CD8-positive, alpha-beta memory T cell (primary cell): ENCODE results near the gene GARS1. TPM values are rescaled to one million over a fixed set of nuclear protein-coding genes. Genes with fewer than 3 reads are reported as not detected.

ENCODE experiments used
- CTCF ChIA-PET: fragments of 350-600 bp; sonication (Branson Sonifier 250); formaldehyde crosslinking; loops from one replicate; lab custom pipeline; 2021; ENCODE audit warnings: antibody characterized with exemption; lab: Charles Lee
- POLR2A ChIA-PET: fragments of 350-600 bp; sonication (Branson Sonifier 250); formaldehyde crosslinking; loops from one replicate; lab custom pipeline; 2021; ENCODE audit warnings: antibody characterized with exemption; lab: Charles Lee
- DNase-seq, 5 donors: peaks; one replicate each; pipeline versions ENCODE4 v3.0.0 to v3.0.0-alpha.2; 2020 to 2022; ENCODE audit warnings: mixed read lengths in 1 of 5
- H3K27ac ChIP-seq: one replicate; pipeline ENCODE4 v1.7.0; 2013; ENCODE audit warnings: low read depth, mild to moderate bottlenecking, low read length, moderate library complexity
- H3K27me3 ChIP-seq: 2 replicates; pipeline ENCODE4 v1.7.0; 2013; ENCODE audit warnings: low read length, mild to moderate bottlenecking; ENCODE audit not compliant: insufficient read depth, poor library complexity, severe bottlenecking
- H3K36me3 ChIP-seq: 2 replicates; pipeline ENCODE4 v1.7.0; 2013; ENCODE audit warnings: mild to moderate bottlenecking, low read length, moderate library complexity; ENCODE audit not compliant: insufficient read depth
- H3K4me1 ChIP-seq: 2 replicates; pipeline ENCODE4 v1.7.0; 2013; ENCODE audit warnings: mild to moderate bottlenecking, low read length, moderate library complexity; ENCODE audit not compliant: insufficient read depth
- H3K4me3 ChIP-seq: 2 replicates; pipeline ENCODE4 v1.7.0; 2013; ENCODE audit warnings: mild to moderate bottlenecking, low read length
- H3K9me3 ChIP-seq: 2 replicates; pipeline ENCODE4 v1.7.0; 2013; ENCODE audit warnings: mild to moderate bottlenecking, low read length
- H3K27ac Mint-ChIP-seq, 8 donors: one replicate each; pipeline ENCODE4 v1.8.0; 2020 to 2021; ENCODE audit warnings: mixed read lengths in 8 of 8, mild to moderate bottlenecking in 6 of 8, inconsistent platforms in 3 of 8, moderate library complexity in 3 of 8
- H3K27me3 Mint-ChIP-seq, 2 donors: one replicate each; pipeline ENCODE4 v1.8.0; 2020 to 2021; ENCODE audit warnings: mixed read lengths in 2 of 2, mild to moderate bottlenecking in 1 of 2, moderate library complexity in 1 of 2
- H3K36me3 Mint-ChIP-seq, 3 donors: one replicate each; pipeline ENCODE4 v1.8.0; 2020 to 2021; ENCODE audit warnings: mixed read lengths in 3 of 3, inconsistent platforms in 1 of 3, mild to moderate bottlenecking in 1 of 3
- H3K4me1 Mint-ChIP-seq, 3 donors: one replicate each; pipeline ENCODE4 v1.8.0; 2020 to 2021; ENCODE audit warnings: mixed read lengths in 3 of 3, inconsistent platforms in 1 of 3, mild to moderate bottlenecking in 1 of 3
- H3K4me3 Mint-ChIP-seq, 7 donors: one replicate each; pipeline ENCODE4 v1.8.0; 2020 to 2021; ENCODE audit warnings: mixed read lengths in 7 of 7, mild to moderate bottlenecking in 6 of 7, moderate library complexity in 4 of 7, inconsistent platforms in 2 of 7
- H3K9me3 Mint-ChIP-seq, 5 donors: one replicate each; pipeline ENCODE4 v1.8.0; 2020 to 2022; ENCODE audit warnings: mixed read lengths in 5 of 5, mild to moderate bottlenecking in 3 of 5, moderate library complexity in 2 of 5, inconsistent platforms in 1 of 5
- polyA plus RNA-seq: library from polyadenylated mRNA; unstranded; fragments of 300-500 nt; fragmentation: Illumina TruSeq; gene quantifications from one replicate; pipeline ENCODE4 v1.2.3, GENCODE V29; 2021
- total RNA-seq, 2 experiments: library from RNA; stranded (reverse); gene quantifications; one replicate each; pipeline ENCODE4 v1.2.3, GENCODE V29; 2021

Gene GARS1
- total and polyA plus RNA-seq, 3 experiments from 2014 or later: 92.0 to 329 (median 311) TPM

DNA sequence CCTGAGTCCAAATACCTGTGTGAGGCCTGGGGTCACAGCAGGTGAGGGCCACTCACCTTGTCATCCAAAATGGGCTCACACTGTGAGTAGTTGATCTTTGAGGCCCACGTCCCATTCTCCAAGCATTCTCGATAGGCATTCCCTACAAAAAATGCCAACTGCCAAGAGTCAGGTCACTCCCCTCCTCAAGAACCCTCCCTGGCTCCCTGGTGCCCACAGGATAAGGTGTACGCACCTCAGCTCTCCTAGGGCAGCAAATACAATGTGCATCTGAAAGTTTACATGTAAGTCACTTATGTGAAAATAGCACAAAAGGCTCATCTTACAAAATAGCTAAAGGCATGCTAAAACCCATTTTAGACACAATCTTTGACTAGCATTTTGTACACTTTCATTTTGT, 72.5 kb downstream of the GARS1 start:
- H3K9me3 ChIP-seq: no peaks in the 10 kb centered on the region
- CTCF ChIA-PET: interaction anchor here (1.8 kb wide), 1 partner anchor 73 kb away, joined by 8 read pairs; no protein-coding TSS in a partner anchor
- no peaks in the 10 kb centered on the region for H3K27me3 ChIP-seq
- no peaks in the 10 kb centered on the region for H3K4me1 ChIP-seq
- Mint-ChIP-seq H3K9me3 (no peaks in the 10 kb centered on the region), H3K27ac (peak overlapping the region in 1 of 8 donors; percentile 43), H3K4me1 (no peaks in the 10 kb centered on the region), H3K4me3 (no peak overlapping the region), H3K27me3 (peaks cover 0 to under 1% of the 10 kb centered on the region in 2 donors), H3K36me3 (no peaks in the 10 kb centered on the region)
- DNase-seq: no peak
- POLR2A ChIA-PET: no interaction called here
- H3K27ac ChIP-seq: no peak overlapping the region
- H3K4me3 ChIP-seq: no peak overlapping the region
- H3K36me3 ChIP-seq: no peaks in the 10 kb centered on the region

DNA sequence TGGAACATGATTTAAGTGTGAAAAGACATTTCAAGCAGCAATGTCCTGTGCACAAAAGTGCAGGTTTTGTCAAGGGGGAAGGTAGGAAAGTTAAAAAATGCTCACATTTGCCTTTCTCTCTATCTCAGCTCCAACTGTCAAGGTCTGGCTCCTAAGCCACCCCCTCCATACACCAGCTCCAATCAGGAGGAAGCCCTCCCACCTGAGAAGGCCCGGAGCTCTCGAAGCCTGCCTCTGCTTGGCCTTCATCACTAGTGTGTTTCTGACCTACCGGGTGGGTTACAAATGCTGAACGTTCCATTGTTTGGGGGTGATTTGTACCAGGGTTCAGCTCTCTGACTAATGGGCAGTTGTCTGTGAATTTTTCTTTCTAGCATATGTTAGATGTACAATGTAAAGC, 73.4 kb downstream of the GARS1 start:
- ChIA-PET CTCF (interaction anchor here (1.8 kb wide), 1 partner anchor 72 kb away, joined by 8 read pairs; no protein-coding TSS in a partner anchor), POLR2A (no interaction called here)
- Histone ChIP-seq H3K4me1 (no peaks in the 10 kb centered on the region), H3K9me3 (no peaks in the 10 kb centered on the region), H3K27ac (no peak overlapping the region), H3K36me3 (no peaks in the 10 kb centered on the region), H3K27me3 (no peaks in the 10 kb centered on the region), H3K4me3 (no peak overlapping the region)
- Mint-ChIP-seq H3K4me3 (no peak overlapping the region), H3K4me1 (no peaks in the 10 kb centered on the region), H3K27me3 (no peaks in the 10 kb centered on the region), H3K36me3 (no peaks in the 10 kb centered on the region), H3K27ac (no peak overlapping the region), H3K9me3 (no peaks in the 10 kb centered on the region)
- DNase-seq: no peak

DNA sequence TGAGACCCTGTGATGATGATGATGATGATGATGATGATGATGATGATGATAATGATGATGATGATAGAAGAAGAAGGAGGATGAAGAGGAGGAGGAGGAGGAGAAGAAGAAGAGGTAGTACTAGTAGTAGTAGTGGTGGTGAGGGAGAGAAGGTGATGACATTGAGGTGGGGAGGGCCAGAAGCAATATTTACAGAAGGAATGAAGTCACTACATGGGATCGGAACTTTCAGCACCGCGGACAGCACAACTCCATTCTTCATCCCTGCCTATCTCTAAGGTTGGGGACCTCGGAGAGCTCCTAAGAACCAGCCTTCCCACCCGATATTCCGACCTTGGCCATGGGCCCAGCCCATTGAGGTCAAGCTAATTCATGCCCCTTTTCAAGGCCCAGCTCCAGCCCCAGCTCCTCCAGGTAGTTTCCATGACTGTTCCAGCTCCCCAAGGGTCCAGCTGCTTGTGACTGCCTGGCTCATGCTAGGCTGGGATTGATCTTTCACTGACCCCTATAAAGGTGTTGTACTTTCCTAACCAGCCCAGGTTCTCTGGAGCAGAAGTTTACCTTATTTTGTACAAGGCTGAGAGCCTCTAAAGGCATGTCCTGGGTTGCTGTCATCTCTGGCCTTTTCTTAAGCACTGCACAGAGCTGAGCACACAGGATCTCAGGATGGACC, 77.3 kb downstream of the GARS1 start:
- ChIA-PET CTCF (no interaction called here), POLR2A (no interaction called here)
- Mint-ChIP-seq H3K27ac (peak overlapping the region in 1 of 8 donors; percentile 77), H3K27me3 (peaks cover 6 to 15% of the 10 kb centered on the region in 2 donors), H3K9me3 (no peaks in the 10 kb centered on the region), H3K4me3 (no peak overlapping the region), H3K4me1 (no peaks in the 10 kb centered on the region), H3K36me3 (no peaks in the 10 kb centered on the region)
- Histone ChIP-seq H3K27ac (no peak overlapping the region), H3K4me3 (no peak overlapping the region), H3K9me3 (no peaks in the 10 kb centered on the region), H3K4me1 (no peaks in the 10 kb centered on the region), H3K27me3 (peaks cover 3% of the 10 kb centered on the region), H3K36me3 (no peaks in the 10 kb centered on the region)
- no peak for DNase-seq

DNA sequence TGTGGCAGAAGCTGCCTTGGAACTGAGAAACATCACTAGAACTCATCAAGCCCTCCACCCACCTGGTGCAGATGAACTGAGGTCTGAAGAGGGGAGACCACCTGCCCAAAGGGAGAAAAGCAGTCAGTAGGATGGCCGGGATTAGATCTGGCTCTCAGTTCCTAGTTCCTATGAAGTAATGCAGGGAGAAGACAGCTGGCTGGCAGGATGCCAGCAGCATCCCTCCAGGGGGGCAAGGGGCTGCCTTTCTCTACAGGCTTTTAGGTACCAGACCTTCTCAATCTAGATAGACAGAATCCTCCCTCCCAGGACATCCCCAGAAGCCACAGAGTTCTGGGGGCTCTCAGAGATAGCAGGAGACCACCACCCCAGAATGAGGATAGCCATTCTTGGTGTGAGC, 79.7 kb downstream of the GARS1 start:
- no peaks in the 10 kb centered on the region for H3K4me1 ChIP-seq
- H3K9me3 Mint-ChIP-seq: no peaks in the 10 kb centered on the region
- no peaks in the 10 kb centered on the region for H3K36me3 ChIP-seq
- CTCF ChIA-PET: no interaction called here
- H3K36me3 Mint-ChIP-seq: no peaks in the 10 kb centered on the region
- no peak overlapping the region for H3K27ac Mint-ChIP-seq
- no peak overlapping the region for H3K4me3 Mint-ChIP-seq
- DNase-seq: no peak
- H3K9me3 ChIP-seq: no peaks in the 10 kb centered on the region
- POLR2A ChIA-PET: no interaction called here
- no peak overlapping the region for H3K27ac ChIP-seq
- peaks cover 15% of the 10 kb centered on the region for H3K27me3 ChIP-seq
- peaks cover 13 to 33% of the 10 kb centered on the region in 2 donors for H3K27me3 Mint-ChIP-seq
- H3K4me1 Mint-ChIP-seq: no peaks in the 10 kb centered on the region
- H3K4me3 ChIP-seq: no peak overlapping the region

DNA sequence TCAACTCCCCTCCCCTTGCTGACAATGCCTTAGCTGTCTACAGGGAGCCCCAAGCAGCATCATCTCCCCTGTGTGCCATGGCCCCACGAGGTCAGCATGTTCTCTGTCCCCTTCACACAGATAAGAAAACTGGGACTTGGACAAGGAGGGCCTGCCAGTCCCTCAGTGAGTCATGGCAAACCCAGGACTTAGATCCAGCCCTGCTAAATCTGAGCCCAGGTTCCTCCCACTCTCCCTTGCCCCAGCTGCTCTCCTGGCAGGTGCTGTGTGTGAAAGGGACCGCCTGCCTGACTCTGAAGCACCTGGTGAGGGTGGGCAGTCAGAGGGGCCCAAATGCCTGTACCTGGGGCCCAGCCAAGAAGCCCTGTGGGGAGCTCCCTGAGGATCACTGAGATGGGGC, 80.2 kb downstream of the GARS1 start:
- Histone ChIP-seq H3K27me3 (peaks cover 20% of the 10 kb centered on the region), H3K36me3 (no peaks in the 10 kb centered on the region), H3K4me1 (no peaks in the 10 kb centered on the region), H3K4me3 (no peak overlapping the region), H3K27ac (no peak overlapping the region), H3K9me3 (no peaks in the 10 kb centered on the region)
- no peaks in the 10 kb centered on the region for H3K36me3 Mint-ChIP-seq
- peak overlapping the region in 1 of 8 donors; percentile 19 for H3K27ac Mint-ChIP-seq
- no peaks in the 10 kb centered on the region for H3K4me1 Mint-ChIP-seq
- ChIA-PET POLR2A (no interaction called here), CTCF (no interaction called here)
- no peaks in the 10 kb centered on the region for H3K9me3 Mint-ChIP-seq
- peaks cover 13 to 36% of the 10 kb centered on the region in 2 donors for H3K27me3 Mint-ChIP-seq
- DNase-seq: no peak
- H3K4me3 Mint-ChIP-seq: no peak overlapping the region

DNA sequence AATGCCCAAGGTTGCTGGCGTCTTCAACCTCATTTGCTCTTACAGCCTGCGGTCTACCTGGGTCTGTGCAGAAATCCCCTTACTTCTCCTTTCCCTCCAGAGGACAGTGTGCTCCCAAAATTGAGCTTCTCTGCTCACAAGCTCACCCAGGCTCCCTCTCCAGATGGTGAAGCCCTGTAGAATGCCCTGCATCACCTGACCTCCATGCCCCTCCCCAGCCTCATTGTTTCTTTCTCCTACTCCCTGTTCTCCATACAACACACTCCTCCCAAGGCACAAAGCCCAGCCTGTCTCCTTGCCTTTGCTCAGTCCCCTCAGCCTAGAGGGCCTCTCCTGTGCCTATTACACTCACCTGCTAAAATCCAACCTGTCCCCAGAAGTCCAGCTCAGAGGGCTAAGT, 84.1 kb downstream of the GARS1 start:
- H3K4me3 Mint-ChIP-seq: no peak overlapping the region
- H3K9me3 Mint-ChIP-seq: no peaks in the 10 kb centered on the region
- H3K4me1 ChIP-seq: peaks cover 8% of the 10 kb centered on the region
- H3K36me3 Mint-ChIP-seq: no peaks in the 10 kb centered on the region
- no peak overlapping the region for H3K27ac ChIP-seq
- peaks cover 43 to 69% of the 10 kb centered on the region in 2 donors for H3K27me3 Mint-ChIP-seq
- H3K27ac Mint-ChIP-seq: no peak overlapping the region
- ChIA-PET POLR2A (no interaction called here), CTCF (interaction anchor here (2.6 kb wide), 1 partner anchor 61 kb away, joined by 9 read pairs; no protein-coding TSS in a partner anchor)
- peaks cover 9 to 13% (median 13%) of the 10 kb centered on the region in 3 donors for H3K4me1 Mint-ChIP-seq
- DNase-seq: no peak
- H3K27me3 ChIP-seq: peaks cover 37% of the 10 kb centered on the region
- no peak overlapping the region for H3K4me3 ChIP-seq
- no peaks in the 10 kb centered on the region for H3K36me3 ChIP-seq
- no peaks in the 10 kb centered on the region for H3K9me3 ChIP-seq

DNA sequence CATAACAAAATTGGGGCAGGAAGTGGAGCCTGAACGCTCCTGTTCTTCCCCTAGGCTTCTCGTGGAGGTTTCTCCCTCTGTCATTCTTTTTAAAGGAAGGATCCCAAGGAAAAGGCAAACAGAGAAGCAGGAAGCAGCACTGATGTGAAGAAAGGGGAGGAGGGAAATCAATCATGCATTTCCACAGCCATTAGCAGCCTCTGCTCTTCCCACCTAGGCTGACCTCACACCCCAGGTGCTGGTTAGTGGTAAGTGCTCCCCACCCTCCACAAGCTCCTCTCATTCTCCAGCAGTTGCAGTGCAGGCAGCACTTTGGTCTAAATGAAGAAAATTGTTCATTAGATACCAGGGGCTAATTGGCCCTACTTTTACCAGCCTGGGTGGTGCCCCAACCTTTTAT, 85.0 kb downstream of the GARS1 start:
- H3K36me3 Mint-ChIP-seq: no peaks in the 10 kb centered on the region
- Histone ChIP-seq H3K36me3 (no peaks in the 10 kb centered on the region), H3K27me3 (peaks cover 37% of the 10 kb centered on the region), H3K4me1 (peaks cover 8% of the 10 kb centered on the region), H3K27ac (no peak overlapping the region), H3K4me3 (no peak overlapping the region), H3K9me3 (no peaks in the 10 kb centered on the region)
- no peak overlapping the region for H3K27ac Mint-ChIP-seq
- DNase-seq: no peak
- peaks cover 42 to 78% of the 10 kb centered on the region in 2 donors for H3K27me3 Mint-ChIP-seq
- CTCF ChIA-PET: interaction anchor here (2.6 kb wide), 1 partner anchor 60 kb away, joined by 9 read pairs; no protein-coding TSS in a partner anchor
- peak overlapping the region in 1 of 7 donors; percentile 14 for H3K4me3 Mint-ChIP-seq
- H3K9me3 Mint-ChIP-seq: no peaks in the 10 kb centered on the region
- H3K4me1 Mint-ChIP-seq: peaks cover 9 to 13% (median 13%) of the 10 kb centered on the region in 3 donors
- POLR2A ChIA-PET: no interaction called here

DNA sequence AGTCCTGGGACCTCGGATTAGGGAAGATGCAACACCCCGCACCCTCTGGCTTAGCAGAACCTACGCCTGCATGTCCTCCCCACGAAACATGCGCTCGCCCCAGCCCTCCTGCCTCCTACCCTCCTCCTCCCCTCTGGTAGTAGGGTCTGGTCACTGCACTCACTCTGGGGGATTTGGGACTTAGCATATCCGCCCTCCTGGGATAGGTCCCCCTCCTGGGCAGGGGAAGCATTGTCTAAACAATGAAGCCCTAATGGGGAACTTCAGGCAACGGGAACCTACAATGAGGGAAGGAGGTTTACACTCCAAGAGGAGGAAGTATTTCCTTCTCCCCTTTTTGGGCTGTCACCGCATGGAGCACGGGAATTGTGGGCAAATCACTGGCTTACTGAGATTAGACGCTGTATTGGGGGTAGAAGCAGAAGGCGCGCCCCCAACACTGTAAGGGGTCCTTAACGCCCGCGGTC, 86.7 kb downstream of the GARS1 start:
- peaks cover 38 to 81% of the 10 kb centered on the region in 2 donors for H3K27me3 Mint-ChIP-seq
- peak overlapping the region; percentile 62 to 85 (median 77) for H3K4me3 Mint-ChIP-seq
- H3K9me3 Mint-ChIP-seq: no peaks in the 10 kb centered on the region
- H3K4me1 ChIP-seq: peaks cover 8% of the 10 kb centered on the region
- no peaks in the 10 kb centered on the region for H3K9me3 ChIP-seq
- H3K4me3 ChIP-seq: peak overlapping the region; percentile 19
- H3K4me1 Mint-ChIP-seq: peaks cover 9 to 13% (median 13%) of the 10 kb centered on the region in 3 donors
- no peaks in the 10 kb centered on the region for H3K36me3 Mint-ChIP-seq
- no peak overlapping the region for H3K27ac ChIP-seq
- H3K27me3 ChIP-seq: peaks cover 37% of the 10 kb centered on the region
- CTCF ChIA-PET: interaction anchor here (1.0 to 1.8 kb wide), 2 partner anchors 45 to 65 kb away, joined by 3 to 11 read pairs; no protein-coding TSS in a partner anchor
- H3K27ac Mint-ChIP-seq: peak overlapping the region in 1 of 8 donors; percentile 6
- POLR2A ChIA-PET: no interaction called here
- DNase-seq: no peak
- no peaks in the 10 kb centered on the region for H3K36me3 ChIP-seq
